Liver (tissue), 9 donors: ENCODE measurements around the gene CACNA1B. TPM values are rescaled to one million over a fixed set of nuclear protein-coding genes. Genes with fewer than 3 reads are reported as not detected.

ENCODE experiments used
- DNase-seq: peaks from one replicate; pipeline ENCODE4 v3.0.0-alpha.2; 2017; ENCODE audit warnings: low spot score
- H3K27ac ChIP-seq, 2 donors: one replicate each; pipeline ENCODE4 v1.7.0; 2013; ENCODE audit warnings: inconsistent platforms in 2 of 2, low read length in 2 of 2, control low read depth in 1 of 2, low read depth in 1 of 2, mild to moderate bottlenecking in 1 of 2
- H3K27me3 ChIP-seq, 4 donors: one replicate each; pipeline versions ENCODE4 v1.6.1 to v1.7.0; 2013; ENCODE audit warnings: low read length in 3 of 4, inconsistent platforms in 1 of 4, mild to moderate bottlenecking in 1 of 4, moderate library complexity in 1 of 4; ENCODE audit not compliant: control insufficient read depth in 4 of 4, insufficient read depth in 4 of 4
- H3K36me3 ChIP-seq, 4 donors: one replicate each; pipeline versions ENCODE4 v1.6.1 to v1.7.0; 2013; ENCODE audit warnings: low read length in 3 of 4, mild to moderate bottlenecking in 3 of 4, low read depth in 1 of 4, moderate library complexity in 1 of 4; ENCODE audit not compliant: control insufficient read depth in 4 of 4, insufficient read depth in 3 of 4
- H3K4me1 ChIP-seq, 4 donors: one replicate each; pipeline versions ENCODE4 v1.6.1 to v1.7.0; 2013; ENCODE audit warnings: low read length in 3 of 4, mild to moderate bottlenecking in 3 of 4, moderate library complexity in 1 of 4; ENCODE audit not compliant: control insufficient read depth in 4 of 4, insufficient read depth in 4 of 4
- H3K4me3 ChIP-seq, 3 donors: one replicate each; pipeline versions ENCODE4 v1.6.1 to v1.7.0; 2013; ENCODE audit warnings: low read length in 3 of 3, control low read depth in 1 of 3, low read depth in 1 of 3, mild to moderate bottlenecking in 1 of 3
- H3K9ac ChIP-seq, 2 donors: one replicate each; pipeline ENCODE4 v1.7.0; 2013; ENCODE audit warnings: low read length in 2 of 2, mild to moderate bottlenecking in 2 of 2, moderate library complexity in 2 of 2, control low read depth in 1 of 2, low read depth in 1 of 2
- H3K9me3 ChIP-seq, 4 donors: one replicate each; pipeline versions ENCODE4 v1.6.1 to v1.7.0; 2013; ENCODE audit warnings: low read length in 3 of 4; ENCODE audit not compliant: control insufficient read depth in 4 of 4
- EGR1 ChIP-seq, 2 donors: IDR thresholded peaks; 2 replicates each; pipeline ENCODE4 v1.6.1; 2016 to 2018; ENCODE audit warnings: antibody characterized with exemption in 2 of 2, low read depth in 2 of 2
- FOXA1 ChIP-seq: IDR thresholded peaks from 2 replicates; pipeline ENCODE4 v1.6.1; 2016; ENCODE audit warnings: antibody characterized with exemption
- FOXA2 ChIP-seq: IDR thresholded peaks from 2 replicates; pipeline ENCODE4 v1.6.1; 2016; ENCODE audit warnings: antibody characterized with exemption
- GABPA ChIP-seq, 2 donors: IDR thresholded peaks in 1 of 2; conservative IDR thresholded peaks in 1 of 2; 2 replicates each; pipeline ENCODE4 v1.6.1; 2016; ENCODE audit warnings: antibody characterized with exemption in 2 of 2, mild to moderate bottlenecking in 1 of 2, moderate library complexity in 1 of 2
- HNF4A ChIP-seq, 2 donors: conservative IDR thresholded peaks; 2 replicates each; pipeline ENCODE4 v1.6.1; 2016; ENCODE audit warnings: antibody characterized with exemption in 2 of 2, mild to moderate bottlenecking in 2 of 2
- HNF4G ChIP-seq: IDR thresholded peaks from 2 replicates; pipeline ENCODE4 v1.6.1; 2016; ENCODE audit warnings: antibody characterized with exemption
- JUND ChIP-seq, 2 donors: IDR thresholded peaks; 2 replicates each; pipeline ENCODE4 v1.6.1; 2016; ENCODE audit warnings: antibody characterized with exemption in 2 of 2
- NR2F2 ChIP-seq: IDR thresholded peaks from 2 replicates; pipeline ENCODE4 v1.6.1; 2016; ENCODE audit warnings: antibody characterized with exemption
- RAD21 ChIP-seq, 2 donors: IDR thresholded peaks; 2 replicates each; pipeline ENCODE4 v1.6.1; 2016; ENCODE audit warnings: antibody characterized with exemption in 2 of 2, mild to moderate bottlenecking in 2 of 2
- RXRA ChIP-seq, 2 donors: IDR thresholded peaks; 2 replicates each; pipeline ENCODE4 v1.6.1; 2017 to 2018; ENCODE audit warnings: antibody characterized with exemption in 2 of 2, mild to moderate bottlenecking in 1 of 2
- SP1 ChIP-seq: IDR thresholded peaks from 2 replicates; pipeline ENCODE4 v1.6.1; 2018; ENCODE audit warnings: antibody characterized with exemption, mild to moderate bottlenecking
- TAF1 ChIP-seq: conservative IDR thresholded peaks from 2 replicates; pipeline ENCODE4 v1.6.1; 2016; ENCODE audit warnings: antibody characterized with exemption, mild to moderate bottlenecking
- YY1 ChIP-seq: IDR thresholded peaks from 2 replicates; pipeline ENCODE4 v1.6.1; 2016; ENCODE audit warnings: antibody characterized with exemption, mild to moderate bottlenecking
- WGBS: extraction: QIAGEN DNeasy Blood & Tissue Kit; methylation state at CpG from one replicate; pipeline ENCODE4 v1.1.7; 2013; 5-methylcytosine and 5-hydroxymethylcytosine counted together
- polyA plus RNA-seq, 2 donors: library from polyadenylated mRNA; stranded (reverse) in 1 of 2; unstranded in 1 of 2; fragments of 200-250 nt in 1 of 2; fragments of >200 nt in 1 of 2; fragmentation: Nextera tagmentation in 1 of 2; extraction: Ambion mirVana in 1 of 2; gene quantifications; one replicate each; pipeline versions ENCODE4 v1.2.1 to v1.2.3, GENCODE V29; 2013 to 2015
- total RNA-seq, 2 donors: library from RNA; depleted of rRNA; stranded (reverse); fragments of >200 nt; gene quantifications; one replicate each; pipeline ENCODE4 v1.2.3, GENCODE V29; 2014
- TF ChIP-seq, protein P1 (sequence below): fragments of 150-350 bp; IDR thresholded peaks from 2 replicates; pipeline ENCODE4 v1.5.1; 2017; ENCODE audit warnings: improper control_type of control experiment, low read depth, low read length; ENCODE audit not compliant: missing input control
- TF ChIP-seq, protein P2 (sequence below): IDR thresholded peaks from 2 replicates; pipeline ENCODE4 v1.6.1; 2016; ENCODE audit warnings: antibody characterized with exemption
- TF ChIP-seq, protein P3 (sequence below): IDR thresholded peaks from 2 replicates; pipeline ENCODE4 v1.6.1; 2016; ENCODE audit warnings: antibody characterized with exemption, mild to moderate bottlenecking
- TF ChIP-seq, protein P4 (sequence below): IDR thresholded peaks from 2 replicates; pipeline ENCODE4 v1.6.1; 2016; ENCODE audit warnings: antibody characterized with exemption
- TF ChIP-seq, protein P5 (sequence below): IDR thresholded peaks from 2 replicates; pipeline ENCODE4 v1.6.1; 2016; ENCODE audit warnings: antibody characterized with exemption
- donor health status: healthy.
- donor health status: healthy.
- donor health status: healthy.
- donor health status: healthy.
- donor health status: healthy.

Gene CACNA1B
- total and polyA plus RNA-seq, 4 donors, result under 0.01 to 0.05 TPM; not detected in 2

DNA sequence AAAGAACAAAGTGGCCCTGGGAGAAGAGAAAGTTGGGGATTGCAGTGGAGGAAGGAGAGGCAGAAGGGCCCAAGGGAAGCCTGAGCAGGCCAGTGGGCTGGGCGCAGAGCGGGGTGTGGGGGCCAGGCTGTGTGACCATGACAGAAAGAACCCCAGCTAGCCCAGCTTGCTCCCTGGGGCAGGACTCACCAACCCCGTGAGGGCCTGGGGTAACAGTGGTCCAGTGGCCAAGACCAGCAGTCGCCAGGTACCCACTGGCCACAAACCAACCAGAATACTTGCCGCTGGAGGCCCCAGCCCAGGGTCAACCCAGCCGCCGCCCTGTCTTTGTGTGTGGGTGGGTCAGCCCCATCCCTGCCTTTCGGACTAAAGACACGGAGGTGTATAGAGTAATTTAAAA lies 146.5 kb downstream of the CACNA1B start:
- Histone ChIP-seq H3K4me3 (no peak overlapping the region), H3K27ac (no peak overlapping the region), H3K27me3 (peaks cover 0 to 14% (median 4%) of the 10 kb centered on the region in 4 donors), H3K9ac (no peak overlapping the region), H3K4me1 (peaks cover 0 to 8% (median 3%) of the 10 kb centered on the region in 4 donors), H3K36me3 (no peaks in the 10 kb centered on the region), H3K9me3 (no peaks in the 10 kb centered on the region)
- TF ChIP-seq YY1 (no peak), RAD21 (IDR thresholded peaks at IDR 0.05) (no peak), FOXA1 (no peak), SP1 (no peak), GABPA (IDR thresholded peaks at IDR 0.05 in 1 of 2, conservative IDR thresholded peaks at IDR 0.05 in 1 of 2) (no peak), HNF4G (no peak), HNF4A (conservative IDR thresholded peaks at IDR 0.05) (no peak), TAF1 (no peak), NR2F2 (no peak), FOXA2 (no peak), EGR1 (IDR thresholded peaks at IDR 0.05; ENCODE audit: low read depth in 2 of 2) (no peak), RXRA (IDR thresholded peaks at IDR 0.05) (no peak), JUND (IDR thresholded peaks at IDR 0.05) (no peak)
- TF ChIP-seq, protein P1, sequence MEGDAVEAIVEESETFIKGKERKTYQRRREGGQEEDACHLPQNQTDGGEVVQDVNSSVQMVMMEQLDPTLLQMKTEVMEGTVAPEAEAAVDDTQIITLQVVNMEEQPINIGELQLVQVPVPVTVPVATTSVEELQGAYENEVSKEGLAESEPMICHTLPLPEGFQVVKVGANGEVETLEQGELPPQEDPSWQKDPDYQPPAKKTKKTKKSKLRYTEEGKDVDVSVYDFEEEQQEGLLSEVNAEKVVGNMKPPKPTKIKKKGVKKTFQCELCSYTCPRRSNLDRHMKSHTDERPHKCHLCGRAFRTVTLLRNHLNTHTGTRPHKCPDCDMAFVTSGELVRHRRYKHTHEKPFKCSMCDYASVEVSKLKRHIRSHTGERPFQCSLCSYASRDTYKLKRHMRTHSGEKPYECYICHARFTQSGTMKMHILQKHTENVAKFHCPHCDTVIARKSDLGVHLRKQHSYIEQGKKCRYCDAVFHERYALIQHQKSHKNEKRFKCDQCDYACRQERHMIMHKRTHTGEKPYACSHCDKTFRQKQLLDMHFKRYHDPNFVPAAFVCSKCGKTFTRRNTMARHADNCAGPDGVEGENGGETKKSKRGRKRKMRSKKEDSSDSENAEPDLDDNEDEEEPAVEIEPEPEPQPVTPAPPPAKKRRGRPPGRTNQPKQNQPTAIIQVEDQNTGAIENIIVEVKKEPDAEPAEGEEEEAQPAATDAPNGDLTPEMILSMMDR, result no peak
- TF ChIP-seq, protein P2, sequence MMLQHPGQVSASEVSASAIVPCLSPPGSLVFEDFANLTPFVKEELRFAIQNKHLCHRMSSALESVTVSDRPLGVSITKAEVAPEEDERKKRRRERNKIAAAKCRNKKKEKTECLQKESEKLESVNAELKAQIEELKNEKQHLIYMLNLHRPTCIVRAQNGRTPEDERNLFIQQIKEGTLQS, result no peak
- TF ChIP-seq, protein P3, sequence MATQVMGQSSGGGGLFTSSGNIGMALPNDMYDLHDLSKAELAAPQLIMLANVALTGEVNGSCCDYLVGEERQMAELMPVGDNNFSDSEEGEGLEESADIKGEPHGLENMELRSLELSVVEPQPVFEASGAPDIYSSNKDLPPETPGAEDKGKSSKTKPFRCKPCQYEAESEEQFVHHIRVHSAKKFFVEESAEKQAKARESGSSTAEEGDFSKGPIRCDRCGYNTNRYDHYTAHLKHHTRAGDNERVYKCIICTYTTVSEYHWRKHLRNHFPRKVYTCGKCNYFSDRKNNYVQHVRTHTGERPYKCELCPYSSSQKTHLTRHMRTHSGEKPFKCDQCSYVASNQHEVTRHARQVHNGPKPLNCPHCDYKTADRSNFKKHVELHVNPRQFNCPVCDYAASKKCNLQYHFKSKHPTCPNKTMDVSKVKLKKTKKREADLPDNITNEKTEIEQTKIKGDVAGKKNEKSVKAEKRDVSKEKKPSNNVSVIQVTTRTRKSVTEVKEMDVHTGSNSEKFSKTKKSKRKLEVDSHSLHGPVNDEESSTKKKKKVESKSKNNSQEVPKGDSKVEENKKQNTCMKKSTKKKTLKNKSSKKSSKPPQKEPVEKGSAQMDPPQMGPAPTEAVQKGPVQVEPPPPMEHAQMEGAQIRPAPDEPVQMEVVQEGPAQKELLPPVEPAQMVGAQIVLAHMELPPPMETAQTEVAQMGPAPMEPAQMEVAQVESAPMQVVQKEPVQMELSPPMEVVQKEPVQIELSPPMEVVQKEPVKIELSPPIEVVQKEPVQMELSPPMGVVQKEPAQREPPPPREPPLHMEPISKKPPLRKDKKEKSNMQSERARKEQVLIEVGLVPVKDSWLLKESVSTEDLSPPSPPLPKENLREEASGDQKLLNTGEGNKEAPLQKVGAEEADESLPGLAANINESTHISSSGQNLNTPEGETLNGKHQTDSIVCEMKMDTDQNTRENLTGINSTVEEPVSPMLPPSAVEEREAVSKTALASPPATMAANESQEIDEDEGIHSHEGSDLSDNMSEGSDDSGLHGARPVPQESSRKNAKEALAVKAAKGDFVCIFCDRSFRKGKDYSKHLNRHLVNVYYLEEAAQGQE, result no peak
- TF ChIP-seq, protein P4, sequence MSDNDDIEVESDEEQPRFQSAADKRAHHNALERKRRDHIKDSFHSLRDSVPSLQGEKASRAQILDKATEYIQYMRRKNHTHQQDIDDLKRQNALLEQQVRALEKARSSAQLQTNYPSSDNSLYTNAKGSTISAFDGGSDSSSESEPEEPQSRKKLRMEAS, result no peak
- TF ChIP-seq, protein P5, sequence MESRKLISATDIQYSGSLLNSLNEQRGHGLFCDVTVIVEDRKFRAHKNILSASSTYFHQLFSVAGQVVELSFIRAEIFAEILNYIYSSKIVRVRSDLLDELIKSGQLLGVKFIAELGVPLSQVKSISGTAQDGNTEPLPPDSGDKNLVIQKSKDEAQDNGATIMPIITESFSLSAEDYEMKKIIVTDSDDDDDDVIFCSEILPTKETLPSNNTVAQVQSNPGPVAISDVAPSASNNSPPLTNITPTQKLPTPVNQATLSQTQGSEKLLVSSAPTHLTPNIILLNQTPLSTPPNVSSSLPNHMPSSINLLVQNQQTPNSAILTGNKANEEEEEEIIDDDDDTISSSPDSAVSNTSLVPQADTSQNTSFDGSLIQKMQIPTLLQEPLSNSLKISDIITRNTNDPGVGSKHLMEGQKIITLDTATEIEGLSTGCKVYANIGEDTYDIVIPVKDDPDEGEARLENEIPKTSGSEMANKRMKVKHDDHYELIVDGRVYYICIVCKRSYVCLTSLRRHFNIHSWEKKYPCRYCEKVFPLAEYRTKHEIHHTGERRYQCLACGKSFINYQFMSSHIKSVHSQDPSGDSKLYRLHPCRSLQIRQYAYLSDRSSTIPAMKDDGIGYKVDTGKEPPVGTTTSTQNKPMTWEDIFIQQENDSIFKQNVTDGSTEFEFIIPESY, result no peak
- WGBS, result 91% methylated on average over 9 of the region's 9 CpGs
- DNase-seq, result no peak
